ENCODE data around the gene ZFHX2.

The ZFHX2 gene

DNA sequence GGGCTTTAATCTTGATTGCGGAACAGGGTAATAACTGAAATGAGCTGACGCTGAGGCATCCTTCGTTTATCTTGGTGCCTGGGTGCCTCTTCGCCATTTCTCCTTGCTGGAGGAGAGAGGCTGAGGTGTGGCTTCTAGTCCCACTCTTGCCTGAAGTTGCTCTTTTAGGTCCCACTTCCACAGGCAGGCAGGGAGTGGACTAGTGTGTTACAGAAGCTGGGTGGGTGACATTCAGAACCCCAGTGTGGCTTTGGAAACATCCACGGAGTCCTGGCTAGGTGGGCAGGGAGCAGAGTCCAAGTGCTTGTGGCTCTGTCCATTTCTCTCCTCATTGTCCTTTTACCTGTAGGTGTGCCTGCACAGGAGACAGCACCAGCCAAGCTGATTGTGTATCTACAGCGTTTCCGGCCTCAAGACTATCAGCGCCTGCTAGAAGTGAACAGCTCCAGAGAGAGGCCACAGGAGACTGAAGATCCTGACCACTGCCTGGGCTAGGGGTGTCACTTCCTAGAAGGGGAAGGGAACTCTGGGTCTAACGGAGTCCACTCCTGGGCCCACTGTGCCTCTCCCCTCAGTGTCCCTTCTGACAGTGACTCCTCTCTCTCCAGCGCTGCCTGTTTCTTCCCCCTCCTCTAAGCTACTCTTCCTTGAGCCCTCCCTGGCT, 6.9 kb upstream of the ZFHX2 start:
- Histone ChIP-seq H3K4me1 (ENCODE audit: insufficient read depth, low read length) (peaks cover 34% of the 10 kb centered on the region), H3K27ac (ENCODE audit: low read length) (peak overlapping the region; percentile 41; the same call in 1 of the 2 replicates), H3K9ac (ENCODE audit: low read depth, low read length) (peak overlapping the region; percentile 87; the same call in 1 of the 2 replicates), H3K4me2 (ENCODE audit: insufficient read depth, low read length) (peak overlapping the region; percentile 95; the same call in 1 of the 2 replicates), H3K27me3 (ENCODE audit: insufficient read depth, low read length, poor library complexity) (no peaks in the 10 kb centered on the region), H3K79me2 (ENCODE audit: insufficient read depth, low read length) (peaks cover 33% of the 10 kb centered on the region), H2AFZ (ENCODE audit: low read depth, low read length) (no peak overlapping the region), H3K4me3 (ENCODE audit: low read depth in 1 of 2, low read length in 2 of 2) (no peak overlapping the region), H3K9me3 (ENCODE audit: insufficient read depth, low read length, severe bottlenecking) (no peaks in the 10 kb centered on the region), H4K20me1 (ENCODE audit: insufficient read depth, low read length) (peaks cover 6% of the 10 kb centered on the region; the same call in 1 of the 2 replicates), H3K36me3 (ENCODE audit: insufficient read depth, low read length) (peaks cover 57% of the 10 kb centered on the region)
- DNase-seq = no peak
- no peak for TF ChIP-seq EZH2 (IDR thresholded peaks at IDR 0.05; ENCODE audit: borderline replicate concordance, low read depth, low read length, severe bottlenecking)
- TF ChIP-seq, protein P1, sequence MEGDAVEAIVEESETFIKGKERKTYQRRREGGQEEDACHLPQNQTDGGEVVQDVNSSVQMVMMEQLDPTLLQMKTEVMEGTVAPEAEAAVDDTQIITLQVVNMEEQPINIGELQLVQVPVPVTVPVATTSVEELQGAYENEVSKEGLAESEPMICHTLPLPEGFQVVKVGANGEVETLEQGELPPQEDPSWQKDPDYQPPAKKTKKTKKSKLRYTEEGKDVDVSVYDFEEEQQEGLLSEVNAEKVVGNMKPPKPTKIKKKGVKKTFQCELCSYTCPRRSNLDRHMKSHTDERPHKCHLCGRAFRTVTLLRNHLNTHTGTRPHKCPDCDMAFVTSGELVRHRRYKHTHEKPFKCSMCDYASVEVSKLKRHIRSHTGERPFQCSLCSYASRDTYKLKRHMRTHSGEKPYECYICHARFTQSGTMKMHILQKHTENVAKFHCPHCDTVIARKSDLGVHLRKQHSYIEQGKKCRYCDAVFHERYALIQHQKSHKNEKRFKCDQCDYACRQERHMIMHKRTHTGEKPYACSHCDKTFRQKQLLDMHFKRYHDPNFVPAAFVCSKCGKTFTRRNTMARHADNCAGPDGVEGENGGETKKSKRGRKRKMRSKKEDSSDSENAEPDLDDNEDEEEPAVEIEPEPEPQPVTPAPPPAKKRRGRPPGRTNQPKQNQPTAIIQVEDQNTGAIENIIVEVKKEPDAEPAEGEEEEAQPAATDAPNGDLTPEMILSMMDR (IDR thresholded peaks at IDR 0.05; ENCODE audit: borderline replicate concordance, extremely low read depth, low read length, poor library complexity, severe bottlenecking) = no peak
- no peak for ATAC-seq (ENCODE audit: insufficient read depth, low read depth)

DNA sequence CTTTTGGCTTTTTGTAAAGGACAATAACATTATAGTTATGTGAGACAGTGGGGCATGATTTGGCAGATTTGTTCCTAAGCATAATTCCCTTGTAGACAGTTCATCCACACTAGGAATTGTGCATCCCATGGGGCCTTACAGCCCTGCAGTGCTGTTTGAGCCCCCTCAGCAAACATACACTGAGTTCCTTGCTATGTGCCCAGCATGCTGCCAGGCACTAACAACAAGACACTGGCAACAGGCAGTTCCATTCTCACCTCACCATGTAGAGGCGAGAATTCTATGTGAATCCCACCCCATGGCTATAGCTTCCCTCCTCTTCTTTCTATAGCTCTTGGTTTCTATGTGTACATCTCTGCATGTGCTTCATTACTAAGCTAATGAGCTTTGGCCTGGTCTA, 6.4 kb upstream of the ZFHX2 start:
- Histone ChIP-seq H3K9ac (ENCODE audit: low read depth, low read length) (peak overlapping the region; percentile 87), H3K4me1 (ENCODE audit: insufficient read depth, low read length) (peaks cover 34% of the 10 kb centered on the region), H3K27me3 (ENCODE audit: insufficient read depth, low read length, poor library complexity) (no peaks in the 10 kb centered on the region), H3K4me2 (ENCODE audit: insufficient read depth, low read length) (peak overlapping the region; percentile 95; the same call in 1 of the 2 replicates), H3K4me3 (ENCODE audit: low read depth in 1 of 2, low read length in 2 of 2) (no peak overlapping the region), H3K9me3 (ENCODE audit: insufficient read depth, low read length, severe bottlenecking) (no peaks in the 10 kb centered on the region), H3K79me2 (ENCODE audit: insufficient read depth, low read length) (peaks cover 33% of the 10 kb centered on the region), H2AFZ (ENCODE audit: low read depth, low read length) (no peak overlapping the region), H3K36me3 (ENCODE audit: insufficient read depth, low read length) (peaks cover 52% of the 10 kb centered on the region), H4K20me1 (ENCODE audit: insufficient read depth, low read length) (peaks cover 6% of the 10 kb centered on the region; the same call in 1 of the 2 replicates), H3K27ac (ENCODE audit: low read length) (peak overlapping the region; percentile 41)
- TF ChIP-seq EZH2 (IDR thresholded peaks at IDR 0.05; ENCODE audit: borderline replicate concordance, low read depth, low read length, severe bottlenecking) = no peak
- TF ChIP-seq, protein P1 (IDR thresholded peaks at IDR 0.05; ENCODE audit: borderline replicate concordance, extremely low read depth, low read length, poor library complexity, severe bottlenecking) = no peak
- DNase-seq = no peak
- no peak for ATAC-seq (ENCODE audit: insufficient read depth, low read depth)

DNA sequence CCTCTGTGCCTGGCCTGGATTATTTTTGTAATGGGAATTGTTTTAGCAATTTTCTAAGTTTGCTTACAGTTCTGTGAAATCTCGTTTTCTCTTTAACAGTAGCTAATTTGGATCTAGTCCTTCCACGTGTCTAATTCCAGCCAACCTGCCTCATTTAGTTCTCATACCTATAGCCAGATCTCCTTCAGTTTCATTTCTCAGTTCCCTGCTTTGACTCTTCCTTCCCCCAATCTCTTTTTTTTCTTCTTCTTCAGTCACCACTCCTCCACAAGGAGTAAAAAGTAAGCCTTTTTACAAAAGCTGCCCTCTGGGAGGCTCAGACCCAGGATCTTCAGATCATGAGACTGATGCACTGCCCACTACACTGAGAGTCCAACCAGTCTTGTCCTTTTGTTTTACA, 6.0 kb upstream of the ZFHX2 start:
- DNase-seq (no peak), ATAC-seq (ENCODE audit: insufficient read depth, low read depth) (no peak)
- H3K79me2 ChIP-seq (ENCODE audit: insufficient read depth, low read length) = peaks cover 33% of the 10 kb centered on the region
- no peak overlapping the region for H2AFZ ChIP-seq (ENCODE audit: low read depth, low read length)
- 0 out of 2 replicates have a peak, but pooled peaks cover 6% of the 10 kb centered on the region for H4K20me1 ChIP-seq (ENCODE audit: insufficient read depth, low read length)
- no peaks in the 10 kb centered on the region for H3K9me3 ChIP-seq (ENCODE audit: insufficient read depth, low read length, severe bottlenecking)
- H3K4me3 ChIP-seq (ENCODE audit: low read depth in 1 of 2, low read length in 2 of 2) = no peak overlapping the region
- H3K9ac ChIP-seq (ENCODE audit: low read depth, low read length) = peak overlapping the region; percentile 87
- H3K4me1 ChIP-seq (ENCODE audit: insufficient read depth, low read length) = peaks cover 34% of the 10 kb centered on the region
- H3K4me2 ChIP-seq (ENCODE audit: insufficient read depth, low read length) = peak overlapping the region; percentile 95
- peaks cover 49% of the 10 kb centered on the region for H3K36me3 ChIP-seq (ENCODE audit: insufficient read depth, low read length)
- H3K27ac ChIP-seq (ENCODE audit: low read length) = peak overlapping the region; percentile 41; the same call in 1 of the 2 replicates
- no peak for TF ChIP-seq EZH2 (IDR thresholded peaks at IDR 0.05; ENCODE audit: borderline replicate concordance, low read depth, low read length, severe bottlenecking)
- TF ChIP-seq, protein P1 (IDR thresholded peaks at IDR 0.05; ENCODE audit: borderline replicate concordance, extremely low read depth, low read length, poor library complexity, severe bottlenecking) = no peak
- no peaks in the 10 kb centered on the region for H3K27me3 ChIP-seq (ENCODE audit: insufficient read depth, low read length, poor library complexity)
